ENCODE measurements around the gene NATD1.
"Not testable (repeated sequence)": the region's sequence is repeated elsewhere in the genome, so short reads cannot be mapped to it uniquely, and the experiment has no call there.

Gene NATD1

GRCh38 chr17:21200590-21201297, 52.5 kb downstream of the NATD1 start:
- H3K4me3 ChIP-seq (ENCODE audit: low read depth, low read length), result no peak overlapping the region
- peaks cover 20% of the 10 kb centered on the region for H3K36me3 ChIP-seq (ENCODE audit: control insufficient read depth, insufficient read depth, low read length)
- peaks cover 31% of the 10 kb centered on the region for H3K4me1 ChIP-seq (ENCODE audit: control insufficient read depth, insufficient read depth, low read length)
- H3K27me3 ChIP-seq (ENCODE audit: control insufficient read depth, insufficient read depth, low read length), result no peaks in the 10 kb centered on the region
- H3K9ac ChIP-seq (ENCODE audit: low read depth, low read length), result peak overlapping the region; percentile 28
- no peaks in the 10 kb centered on the region for H3K9me3 ChIP-seq (ENCODE audit: control insufficient read depth, insufficient read depth, low read length)

- no peak overlapping the region for H3K4me3 ChIP-seq (ENCODE audit: low read depth, low read length)
- peaks cover 23% of the 10 kb centered on the region for H3K36me3 ChIP-seq (ENCODE audit: control insufficient read depth, insufficient read depth, low read length)
- H3K9me3 ChIP-seq (ENCODE audit: control insufficient read depth, insufficient read depth, low read length), result no peaks in the 10 kb centered on the region
- H3K4me1 ChIP-seq (ENCODE audit: control insufficient read depth, insufficient read depth, low read length), result peaks cover 27% of the 10 kb centered on the region
- no peaks in the 10 kb centered on the region for H3K27me3 ChIP-seq (ENCODE audit: control insufficient read depth, insufficient read depth, low read length)
- no peak overlapping the region for H3K9ac ChIP-seq (ENCODE audit: low read depth, low read length)
Observed at GRCh38 chr17:21199856-21200255, 53.4 kb downstream of the NATD1 start.

GRCh38 chr17:21199311-21199710, 53.9 kb downstream of the NATD1 start:
- peaks cover 24% of the 10 kb centered on the region for H3K4me1 ChIP-seq (ENCODE audit: control insufficient read depth, insufficient read depth, low read length)
- H3K9ac ChIP-seq (ENCODE audit: low read depth, low read length), result peak overlapping the region; percentile 56
- no peak overlapping the region for H3K4me3 ChIP-seq (ENCODE audit: low read depth, low read length)
- no peaks in the 10 kb centered on the region for H3K27me3 ChIP-seq (ENCODE audit: control insufficient read depth, insufficient read depth, low read length)
- peaks cover 23% of the 10 kb centered on the region for H3K36me3 ChIP-seq (ENCODE audit: control insufficient read depth, insufficient read depth, low read length)
- no peaks in the 10 kb centered on the region for H3K9me3 ChIP-seq (ENCODE audit: control insufficient read depth, insufficient read depth, low read length)

GRCh38 chr17:21198411-21198810, 54.8 kb downstream of the NATD1 start:
- Histone ChIP-seq H3K4me3 (ENCODE audit: low read depth, low read length) (no peak overlapping the region), H3K4me1 (ENCODE audit: control insufficient read depth, insufficient read depth, low read length) (peaks cover 24% of the 10 kb centered on the region), H3K9ac (ENCODE audit: low read depth, low read length) (no peak overlapping the region), H3K9me3 (ENCODE audit: control insufficient read depth, insufficient read depth, low read length) (no peaks in the 10 kb centered on the region), H3K27me3 (ENCODE audit: control insufficient read depth, insufficient read depth, low read length) (no peaks in the 10 kb centered on the region), H3K36me3 (ENCODE audit: control insufficient read depth, insufficient read depth, low read length) (peaks cover 23% of the 10 kb centered on the region)

- no peak overlapping the region for H3K9ac ChIP-seq (ENCODE audit: low read depth, low read length)
- H3K4me3 ChIP-seq (ENCODE audit: low read depth, low read length), result no peak overlapping the region
- H3K27me3 ChIP-seq (ENCODE audit: control insufficient read depth, insufficient read depth, low read length), result no peaks in the 10 kb centered on the region
- peaks cover 23% of the 10 kb centered on the region for H3K4me1 ChIP-seq (ENCODE audit: control insufficient read depth, insufficient read depth, low read length)
- peaks cover 23% of the 10 kb centered on the region for H3K36me3 ChIP-seq (ENCODE audit: control insufficient read depth, insufficient read depth, low read length)
- no peaks in the 10 kb centered on the region for H3K9me3 ChIP-seq (ENCODE audit: control insufficient read depth, insufficient read depth, low read length)
Observed at GRCh38 chr17:21196126-21196525, 57.1 kb downstream of the NATD1 start.

- H3K4me3 ChIP-seq (ENCODE audit: low read depth, low read length), result no peak overlapping the region
- H3K27me3 ChIP-seq (ENCODE audit: control insufficient read depth, insufficient read depth, low read length), result no peaks in the 10 kb centered on the region
- H3K9ac ChIP-seq (ENCODE audit: low read depth, low read length), result no peak overlapping the region
- H3K4me1 ChIP-seq (ENCODE audit: control insufficient read depth, insufficient read depth, low read length), result peaks cover 9% of the 10 kb centered on the region
- H3K36me3 ChIP-seq (ENCODE audit: control insufficient read depth, insufficient read depth, low read length), result peaks cover 23% of the 10 kb centered on the region
- no peaks in the 10 kb centered on the region for H3K9me3 ChIP-seq (ENCODE audit: control insufficient read depth, insufficient read depth, low read length)
Observed at GRCh38 chr17:21194703-21195102, 58.5 kb downstream of the NATD1 start.

GRCh38 chr17:21194226-21194625, 59.0 kb downstream of the NATD1 start:
- no peak overlapping the region for H3K4me3 ChIP-seq (ENCODE audit: low read depth, low read length)

GRCh38 chr17:21193031-21193430, 60.2 kb downstream of the NATD1 start:
- Histone ChIP-seq H3K4me1 (ENCODE audit: control insufficient read depth, insufficient read depth, low read length) (peaks cover 6% of the 10 kb centered on the region), H3K9ac (ENCODE audit: low read depth, low read length) (no peak overlapping the region), H3K27me3 (ENCODE audit: control insufficient read depth, insufficient read depth, low read length) (no peaks in the 10 kb centered on the region), H3K4me3 (ENCODE audit: low read depth, low read length) (no peak overlapping the region), H3K36me3 (ENCODE audit: control insufficient read depth, insufficient read depth, low read length) (peaks cover 20% of the 10 kb centered on the region), H3K9me3 (ENCODE audit: control insufficient read depth, insufficient read depth, low read length) (no peaks in the 10 kb centered on the region)

More at GRCh38 chr17:21194226-21194625, 59.0 kb downstream of the NATD1 start:
- Histone ChIP-seq H3K9me3 (ENCODE audit: control insufficient read depth, insufficient read depth, low read length) (no peaks in the 10 kb centered on the region), H3K27me3 (ENCODE audit: control insufficient read depth, insufficient read depth, low read length) (no peaks in the 10 kb centered on the region), H3K36me3 (ENCODE audit: control insufficient read depth, insufficient read depth, low read length) (peaks cover 23% of the 10 kb centered on the region), H3K9ac (ENCODE audit: low read depth, low read length) (peak overlapping the region; percentile 60), H3K4me1 (ENCODE audit: control insufficient read depth, insufficient read depth, low read length) (peaks cover 8% of the 10 kb centered on the region)

- H3K4me1 ChIP-seq (ENCODE audit: control insufficient read depth, insufficient read depth, low read length); H3K27me3 ChIP-seq (ENCODE audit: control insufficient read depth, insufficient read depth, low read length); H3K9me3 ChIP-seq (ENCODE audit: control insufficient read depth, insufficient read depth, low read length); H3K9ac ChIP-seq (ENCODE audit: low read depth, low read length); H3K4me3 ChIP-seq (ENCODE audit: low read depth, low read length): not testable (repeated sequence)
- peaks cover 15% of the 10 kb centered on the region for H3K36me3 ChIP-seq (ENCODE audit: control insufficient read depth, insufficient read depth, low read length)
Observed at GRCh38 chr17:21192414-21192813, 60.8 kb downstream of the NATD1 start.

GRCh38 chr17:21191698-21192097, 61.5 kb downstream of the NATD1 start:
- Histone ChIP-seq H3K9ac (ENCODE audit: low read depth, low read length) (no peak overlapping the region), H3K9me3 (ENCODE audit: control insufficient read depth, insufficient read depth, low read length) (no peaks in the 10 kb centered on the region), H3K27me3 (ENCODE audit: control insufficient read depth, insufficient read depth, low read length) (no peaks in the 10 kb centered on the region), H3K36me3 (ENCODE audit: control insufficient read depth, insufficient read depth, low read length) (peaks cover 8% of the 10 kb centered on the region), H3K4me3 (ENCODE audit: low read depth, low read length) (no peak overlapping the region), H3K4me1 (ENCODE audit: control insufficient read depth, insufficient read depth, low read length) (peaks cover 6% of the 10 kb centered on the region)

- Histone ChIP-seq H3K9ac (ENCODE audit: low read depth, low read length) (no peak overlapping the region), H3K4me3 (ENCODE audit: low read depth, low read length) (no peak overlapping the region), H3K9me3 (ENCODE audit: control insufficient read depth, insufficient read depth, low read length) (no peaks in the 10 kb centered on the region), H3K27me3 (ENCODE audit: control insufficient read depth, insufficient read depth, low read length) (no peaks in the 10 kb centered on the region), H3K36me3 (ENCODE audit: control insufficient read depth, insufficient read depth, low read length) (peaks cover 7% of the 10 kb centered on the region), H3K4me1 (ENCODE audit: control insufficient read depth, insufficient read depth, low read length) (peaks cover 6% of the 10 kb centered on the region)
Observed at GRCh38 chr17:21190078-21190477, 63.1 kb downstream of the NATD1 start.

- Histone ChIP-seq H3K36me3 (ENCODE audit: control insufficient read depth, insufficient read depth, low read length) (peaks cover 7% of the 10 kb centered on the region), H3K4me3 (ENCODE audit: low read depth, low read length) (no peak overlapping the region), H3K27me3 (ENCODE audit: control insufficient read depth, insufficient read depth, low read length) (no peaks in the 10 kb centered on the region), H3K9ac (ENCODE audit: low read depth, low read length) (no peak overlapping the region), H3K9me3 (ENCODE audit: control insufficient read depth, insufficient read depth, low read length) (no peaks in the 10 kb centered on the region), H3K4me1 (ENCODE audit: control insufficient read depth, insufficient read depth, low read length) (peaks cover 6% of the 10 kb centered on the region)
Observed at GRCh38 chr17:21189361-21189760, 63.8 kb downstream of the NATD1 start.
